AG09319 (cell line): ENCODE measurements around the gene MMP11.

Source experiments
- DNase-seq: peaks from one replicate; pipeline ENCODE4 v3.0.0-alpha.2; 2010; ENCODE audit warnings: low read depth; ENCODE audit errors: extremely low read depth
- TF ChIP-seq, protein P1 (sequence below): IDR thresholded peaks from 2 replicates; pipeline ENCODE4 v1.5.1; 2011; ENCODE audit warnings: low read depth, mild to moderate bottlenecking, inconsistent platforms, low read length, moderate library complexity

Gene MMP11

DNA sequence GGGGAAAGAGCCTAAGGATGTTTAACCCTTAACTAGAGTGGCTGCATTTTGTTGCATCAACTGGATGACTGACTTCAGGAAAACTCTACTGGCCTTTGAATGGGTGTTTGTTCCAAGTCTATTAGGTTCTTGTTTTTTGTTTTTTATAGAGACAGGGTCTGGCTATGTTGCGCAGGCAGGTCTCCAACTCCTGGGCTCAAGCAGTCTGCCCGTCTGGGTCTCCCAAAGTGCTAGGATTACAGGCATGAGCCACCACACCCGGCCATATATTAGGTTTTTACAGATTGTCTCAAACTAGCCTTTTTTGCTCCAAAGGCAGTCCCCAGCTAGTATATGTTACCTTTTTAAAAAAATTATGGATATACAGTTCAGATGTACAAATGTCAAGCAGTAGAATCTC lies 15.3 kb downstream of the MMP11 start:
- TF ChIP-seq, protein P1, sequence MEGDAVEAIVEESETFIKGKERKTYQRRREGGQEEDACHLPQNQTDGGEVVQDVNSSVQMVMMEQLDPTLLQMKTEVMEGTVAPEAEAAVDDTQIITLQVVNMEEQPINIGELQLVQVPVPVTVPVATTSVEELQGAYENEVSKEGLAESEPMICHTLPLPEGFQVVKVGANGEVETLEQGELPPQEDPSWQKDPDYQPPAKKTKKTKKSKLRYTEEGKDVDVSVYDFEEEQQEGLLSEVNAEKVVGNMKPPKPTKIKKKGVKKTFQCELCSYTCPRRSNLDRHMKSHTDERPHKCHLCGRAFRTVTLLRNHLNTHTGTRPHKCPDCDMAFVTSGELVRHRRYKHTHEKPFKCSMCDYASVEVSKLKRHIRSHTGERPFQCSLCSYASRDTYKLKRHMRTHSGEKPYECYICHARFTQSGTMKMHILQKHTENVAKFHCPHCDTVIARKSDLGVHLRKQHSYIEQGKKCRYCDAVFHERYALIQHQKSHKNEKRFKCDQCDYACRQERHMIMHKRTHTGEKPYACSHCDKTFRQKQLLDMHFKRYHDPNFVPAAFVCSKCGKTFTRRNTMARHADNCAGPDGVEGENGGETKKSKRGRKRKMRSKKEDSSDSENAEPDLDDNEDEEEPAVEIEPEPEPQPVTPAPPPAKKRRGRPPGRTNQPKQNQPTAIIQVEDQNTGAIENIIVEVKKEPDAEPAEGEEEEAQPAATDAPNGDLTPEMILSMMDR: no peak
- no peak for DNase-seq

- DNase-seq: no peak
- TF ChIP-seq, protein P1: no peak
These were observed 16.5 kb downstream of the MMP11 start for GRCh38 chr22:23789121-23789520.

- TF ChIP-seq, protein P1: no peak; the same call in none of the 2 replicates
- no peak for DNase-seq
These were observed 17.0 kb downstream of the MMP11 start for GRCh38 chr22:23789638-23790037.

- TF ChIP-seq, protein P1: no peak
These were observed 18.4 kb downstream of the MMP11 start for GRCh38 chr22:23790819-23791737.

GRCh38 chr22:23791738-23792645 lies 19.3 kb downstream of the MMP11 start:
- no peak for DNase-seq
- TF ChIP-seq, protein P1: no peak

More at GRCh38 chr22:23790819-23791737, 18.4 kb downstream of the MMP11 start:
- DNase-seq: peak; percentile 89

DNA sequence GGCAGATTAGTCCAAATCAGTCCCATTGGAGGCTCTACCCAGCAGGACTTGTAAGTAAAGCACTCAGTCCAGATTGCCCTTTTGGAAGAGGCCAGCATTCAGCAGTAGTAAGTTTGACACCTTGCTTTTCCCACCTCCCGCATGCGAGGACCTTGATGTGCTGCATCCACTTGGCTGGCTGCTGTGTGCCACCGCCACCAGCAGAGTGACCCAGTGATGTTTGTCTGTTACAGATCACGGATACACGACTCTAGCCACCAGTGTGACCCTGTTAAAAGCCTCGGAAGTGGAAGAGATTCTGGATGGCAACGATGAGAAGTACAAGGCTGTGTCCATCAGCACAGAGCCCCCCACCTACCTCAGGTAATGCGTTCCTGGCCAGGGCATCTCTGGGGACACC lies 20.7 kb downstream of the MMP11 start:
- TF ChIP-seq, protein P1: no peak
- DNase-seq: no peak

DNA sequence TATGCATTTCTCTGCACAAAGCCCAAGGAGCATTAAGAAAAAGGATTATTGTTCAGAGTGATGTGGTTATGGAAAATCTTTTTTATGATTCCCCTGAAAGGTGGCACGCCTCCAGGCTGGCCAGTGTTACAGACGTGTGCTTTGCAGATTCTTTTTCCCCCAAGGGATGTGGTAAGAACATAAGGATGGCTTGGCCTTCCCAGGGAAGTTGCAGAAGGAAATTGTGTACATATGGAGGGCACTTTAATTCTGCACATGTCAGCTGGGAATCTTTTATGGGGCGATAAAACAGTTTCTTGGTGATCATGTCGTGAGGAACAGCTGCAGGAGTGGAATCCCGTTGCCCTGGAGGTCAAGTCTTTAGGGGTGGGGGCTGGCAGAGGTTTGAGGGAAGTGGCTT lies 23.8 kb downstream of the MMP11 start:
- TF ChIP-seq, protein P1: no peak
- DNase-seq: no peak
